Measurements from ENCODE around the gene GRHL3. TPM values are rescaled to one million over a fixed set of nuclear protein-coding genes. Genes with fewer than 3 reads are reported as not detected.

The GRHL3 gene
- total and polyA plus RNA-seq, 10 of the 15 experiments (the other 5 are each of a cell fraction or from before 2014, with no cell fraction given), result 0.07 to 0.87 (median 0.34) TPM

DNA sequence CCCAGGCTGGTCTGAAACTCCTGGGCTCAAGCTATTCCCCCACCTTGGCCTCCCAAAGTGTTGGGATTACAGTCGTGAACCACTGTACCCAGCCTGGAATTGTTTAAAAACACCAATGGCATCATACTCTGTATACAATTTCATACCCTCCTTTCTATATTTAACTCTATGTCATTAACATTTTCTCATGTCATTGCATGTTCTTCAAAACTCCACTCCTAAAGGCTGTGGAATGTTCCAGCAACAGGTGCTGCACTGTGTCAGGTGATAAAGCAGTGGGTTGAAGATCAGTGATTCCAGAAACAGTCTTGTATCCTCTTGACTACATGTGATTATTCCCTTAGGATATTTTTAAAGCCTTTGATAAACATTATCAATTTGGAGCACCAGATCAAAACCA is 36.7 kb upstream of the GRHL3 start:
- no TSS peak for BruUV-seq (replicated peaks)
- Histone ChIP-seq H3K27ac (ENCODE audit: control insufficient read depth, insufficient read depth) (no peak overlapping the region), H3K4me1 (ENCODE audit: control insufficient read depth, insufficient read depth, low read length) (no peaks in the 10 kb centered on the region), H3K9me3 (replicated peaks; ENCODE audit: control insufficient read depth, insufficient read depth, low read length) (no peaks in the 10 kb centered on the region), H3K4me2 (ENCODE audit: control insufficient read depth, insufficient read depth) (no peak overlapping the region), H3K36me3 (ENCODE audit: control insufficient read depth in 2 of 2, insufficient read depth in 2 of 2, low read length in 1 of 2) (no peaks in the 10 kb centered on the region), H4K20me1 (ENCODE audit: control insufficient read depth, insufficient read depth) (no peaks in the 10 kb centered on the region), H2AFZ (ENCODE audit: control insufficient read depth, low read depth, low read length) (no peak overlapping the region), H3K9ac (ENCODE audit: control insufficient read depth, insufficient read depth, low read length) (no peak overlapping the region), H3K27me3 (replicated peaks in 1 of 2; ENCODE audit: control insufficient read depth in 2 of 2, insufficient read depth in 2 of 2, low read length in 1 of 2) (peaks cover 0 to 1% of the 10 kb centered on the region in 2 experiments; a peak in 3 of 4 replicates), H3K79me2 (ENCODE audit: control insufficient read depth, insufficient read depth, low read length) (no peaks in the 10 kb centered on the region), H3K4me3 (no peak overlapping the region)
- DNase-seq (ENCODE audit: low read depth, low spot score) (no peak), FAIRE-seq (no peak), ATAC-seq (no peak)
- ChIA-PET POLR2A (no interaction called here), CTCF (no interaction called here), RAD21 (ENCODE audit: unreplicated experiment) (no interaction called here), SMC1A (ENCODE audit: uncharacterized antibody, unreplicated experiment) (interaction anchor here (1.5 kb wide), 1 partner anchor 19 kb away, joined by 5 read pairs; no protein-coding TSS in a partner anchor)
- in situ Hi-C loops (cut with MboI) (no loop called here), intact Hi-C loops (cut with micrococcal nuclease; ENCODE audit: unreplicated experiment) (no loop called here)
- 87% methylated on average over 1 of the region's 1 CpG for WGBS (ENCODE audit: insufficient coverage, insufficient replicate concordance, low lambda C conversion rate, missing lambda C conversion rate)
- TF ChIP-seq, protein P1, sequence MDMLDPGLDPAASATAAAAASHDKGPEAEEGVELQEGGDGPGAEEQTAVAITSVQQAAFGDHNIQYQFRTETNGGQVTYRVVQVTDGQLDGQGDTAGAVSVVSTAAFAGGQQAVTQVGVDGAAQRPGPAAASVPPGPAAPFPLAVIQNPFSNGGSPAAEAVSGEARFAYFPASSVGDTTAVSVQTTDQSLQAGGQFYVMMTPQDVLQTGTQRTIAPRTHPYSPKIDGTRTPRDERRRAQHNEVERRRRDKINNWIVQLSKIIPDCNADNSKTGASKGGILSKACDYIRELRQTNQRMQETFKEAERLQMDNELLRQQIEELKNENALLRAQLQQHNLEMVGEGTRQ (IDR thresholded peaks at IDR 0.05; ENCODE audit: borderline replicate concordance, low read depth, low read length), result no peak
- TF ChIP-seq HDAC2 (IDR thresholded peaks at IDR 0.05) (no peak), HSF1 (IDR thresholded peaks at IDR 0.05; ENCODE audit: low read depth, low read length) (no peak), CHD1 (IDR thresholded peaks at IDR 0.05; ENCODE audit: low read depth, low read length) (no peak), BCLAF1 (IDR thresholded peaks at IDR 0.05) (no peak), E2F4 (IDR thresholded peaks at IDR 0.05; ENCODE audit: low read depth, low read length) (no peak), POLR2A (IDR thresholded peaks at IDR 0.05; ENCODE audit: low read depth, low read length) (no peak), ZNF24 (IDR thresholded peaks at IDR 0.05) (no peak), NFIC (IDR thresholded peaks at IDR 0.05; ENCODE audit: low read depth, low read length) (no peak), ATF7 (IDR thresholded peaks at IDR 0.05; ENCODE audit: low read depth) (no peak), NFYA (IDR thresholded peaks at IDR 0.05; ENCODE audit: borderline replicate concordance, low read depth, low read length) (no peak)
- TF ChIP-seq, protein P2, sequence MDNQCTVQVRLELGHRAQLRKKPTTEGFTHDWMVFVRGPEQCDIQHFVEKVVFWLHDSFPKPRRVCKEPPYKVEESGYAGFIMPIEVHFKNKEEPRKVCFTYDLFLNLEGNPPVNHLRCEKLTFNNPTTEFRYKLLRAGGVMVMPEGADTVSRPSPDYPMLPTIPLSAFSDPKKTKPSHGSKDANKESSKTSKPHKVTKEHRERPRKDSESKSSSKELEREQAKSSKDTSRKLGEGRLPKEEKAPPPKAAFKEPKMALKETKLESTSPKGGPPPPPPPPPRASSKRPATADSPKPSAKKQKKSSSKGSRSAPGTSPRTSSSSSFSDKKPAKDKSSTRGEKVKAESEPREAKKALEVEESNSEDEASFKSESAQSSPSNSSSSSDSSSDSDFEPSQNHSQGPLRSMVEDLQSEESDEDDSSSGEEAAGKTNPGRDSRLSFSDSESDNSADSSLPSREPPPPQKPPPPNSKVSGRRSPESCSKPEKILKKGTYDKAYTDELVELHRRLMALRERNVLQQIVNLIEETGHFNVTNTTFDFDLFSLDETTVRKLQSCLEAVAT (IDR thresholded peaks at IDR 0.05), result no peak
